Colon (tissue), 2 donors: ENCODE measurements around the gene CNDP1.

Experiments used
- FAIRE-seq: peaks from 2 replicates; lab custom pipeline; 2012; peaks lifted over from hg19 to GRCh38; lab: Jason Lieb, UNC
- donor health status: control.
- donor health status: control.

CNDP1 gene

GRCh38 chr18:74507097-74507881 is 27.0 kb upstream of the CNDP1 start:
- no peak for FAIRE-seq

GRCh38 chr18:74507927-74508326 is 26.4 kb upstream of the CNDP1 start:
- FAIRE-seq: no peak

- no peak for FAIRE-seq
These were observed 25.9 kb upstream of the CNDP1 start for GRCh38 chr18:74508366-74508765.

- FAIRE-seq: no peak
These were observed 25.5 kb upstream of the CNDP1 start for GRCh38 chr18:74508821-74509225.

GRCh38 chr18:74509856-74510769 is 24.2 kb upstream of the CNDP1 start:
- FAIRE-seq: no peak

- FAIRE-seq: no peak
These were observed 23.6 kb upstream of the CNDP1 start for GRCh38 chr18:74510770-74511095.

GRCh38 chr18:74511823-74512222 is 22.5 kb upstream of the CNDP1 start:
- FAIRE-seq: no peak

- no peak for FAIRE-seq
These were observed 21.8 kb upstream of the CNDP1 start for GRCh38 chr18:74512321-74513053.

GRCh38 chr18:74513149-74513882 is 21.0 kb upstream of the CNDP1 start:
- FAIRE-seq: no peak

- no peak for FAIRE-seq
These were observed 20.5 kb upstream of the CNDP1 start for GRCh38 chr18:74513883-74514205.

GRCh38 chr18:74514860-74515495 is 19.3 kb upstream of the CNDP1 start:
- FAIRE-seq: no peak

GRCh38 chr18:74515620-74516231 is 18.6 kb upstream of the CNDP1 start:
- FAIRE-seq: no peak

- no peak for FAIRE-seq
These were observed 17.7 kb upstream of the CNDP1 start for GRCh38 chr18:74516271-74517235.

GRCh38 chr18:74517236-74517630 is 17.1 kb upstream of the CNDP1 start:
- FAIRE-seq: no peak

- no peak for FAIRE-seq
These were observed 15.6 kb upstream of the CNDP1 start for GRCh38 chr18:74518456-74519295.

- no peak for FAIRE-seq
These were observed 14.8 kb upstream of the CNDP1 start for GRCh38 chr18:74519320-74520095.

GRCh38 chr18:74520096-74520833 is 14.0 kb upstream of the CNDP1 start:
- no peak for FAIRE-seq
